ENCODE data around the gene FBXW12.

FBXW12 gene

GRCh38 chr3:48423241-48423882, 51.3 kb downstream of the FBXW12 start:
- DNase-seq: no peak

GRCh38 chr3:48423883-48424695, 52.1 kb downstream of the FBXW12 start:
- DNase-seq: peak in 1 of 2 experiments; percentile 8

- DNase-seq: no peak
Measured at GRCh38 chr3:48425281-48425812, 53.3 kb downstream of the FBXW12 start.

GRCh38 chr3:48426401-48426909, 54.4 kb downstream of the FBXW12 start:
- DNase-seq: no peak

- no peak for DNase-seq
Measured at GRCh38 chr3:48426944-48427629, 55.1 kb downstream of the FBXW12 start.

- no peak for DNase-seq
Measured at GRCh38 chr3:48427630-48427962, 55.6 kb downstream of the FBXW12 start.

- no peak for DNase-seq
Measured at GRCh38 chr3:48428088-48428571, 56.1 kb downstream of the FBXW12 start.

- DNase-seq: no peak
Measured at GRCh38 chr3:48428572-48429316, 56.7 kb downstream of the FBXW12 start.

- DNase-seq: no peak
Measured at GRCh38 chr3:48429317-48429959, 57.4 kb downstream of the FBXW12 start.

GRCh38 chr3:48429960-48430707, 58.1 kb downstream of the FBXW12 start, which contains the start of gene PLXNB1:
Gene PLXNB1 (minus strand): TSS chr3:48430086. CDS start chr3:48424611, 5,475 bp downstream.
- DNase-seq: peak; percentile 57 to 65

GRCh38 chr3:48430708-48431101, 58.7 kb downstream of the FBXW12 start:
- no peak for DNase-seq

- no peak for DNase-seq
Measured at GRCh38 chr3:48431224-48432029, 59.4 kb downstream of the FBXW12 start.

- peak; percentile 7 to 11 for DNase-seq
Measured at GRCh38 chr3:48432411-48433371, 60.7 kb downstream of the FBXW12 start.

GRCh38 chr3:48433472-48434118, 61.6 kb downstream of the FBXW12 start:
- no peak for DNase-seq

GRCh38 chr3:48434591-48435222, 62.7 kb downstream of the FBXW12 start:
- no peak for DNase-seq

- no peak for DNase-seq
Measured at GRCh38 chr3:48435223-48435595, 63.2 kb downstream of the FBXW12 start.

- DNase-seq: peak; percentile 91 to 92
Measured at GRCh38 chr3:48435774-48436476, 63.9 kb downstream of the FBXW12 start.

- DNase-seq: no peak
Measured at GRCh38 chr3:48436477-48436787, 64.4 kb downstream of the FBXW12 start.
